ENCODE measurements around the gene CDC42BPB.

DNA sequence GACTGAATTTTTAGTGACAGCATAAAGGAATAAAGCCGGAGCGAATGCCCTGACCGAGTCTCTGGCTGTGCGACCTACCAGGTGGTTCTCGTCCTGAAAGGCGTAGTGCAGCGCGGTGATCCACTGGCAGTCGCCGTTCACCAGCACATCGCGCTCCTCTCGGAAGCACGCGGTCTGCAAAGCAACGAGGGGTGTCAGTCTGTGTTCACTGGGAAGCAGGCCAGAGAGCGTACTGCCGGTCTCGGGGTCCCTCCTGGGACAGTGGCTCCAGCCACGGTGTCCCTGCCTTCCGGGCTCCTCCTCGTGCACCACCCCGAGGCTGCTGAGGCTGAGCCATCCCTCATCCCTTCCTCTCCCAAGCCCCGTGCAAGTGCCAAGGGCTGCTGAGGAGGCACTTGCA is 53.5 kb downstream of the CDC42BPB start:
- TF ChIP-seq, protein P1, sequence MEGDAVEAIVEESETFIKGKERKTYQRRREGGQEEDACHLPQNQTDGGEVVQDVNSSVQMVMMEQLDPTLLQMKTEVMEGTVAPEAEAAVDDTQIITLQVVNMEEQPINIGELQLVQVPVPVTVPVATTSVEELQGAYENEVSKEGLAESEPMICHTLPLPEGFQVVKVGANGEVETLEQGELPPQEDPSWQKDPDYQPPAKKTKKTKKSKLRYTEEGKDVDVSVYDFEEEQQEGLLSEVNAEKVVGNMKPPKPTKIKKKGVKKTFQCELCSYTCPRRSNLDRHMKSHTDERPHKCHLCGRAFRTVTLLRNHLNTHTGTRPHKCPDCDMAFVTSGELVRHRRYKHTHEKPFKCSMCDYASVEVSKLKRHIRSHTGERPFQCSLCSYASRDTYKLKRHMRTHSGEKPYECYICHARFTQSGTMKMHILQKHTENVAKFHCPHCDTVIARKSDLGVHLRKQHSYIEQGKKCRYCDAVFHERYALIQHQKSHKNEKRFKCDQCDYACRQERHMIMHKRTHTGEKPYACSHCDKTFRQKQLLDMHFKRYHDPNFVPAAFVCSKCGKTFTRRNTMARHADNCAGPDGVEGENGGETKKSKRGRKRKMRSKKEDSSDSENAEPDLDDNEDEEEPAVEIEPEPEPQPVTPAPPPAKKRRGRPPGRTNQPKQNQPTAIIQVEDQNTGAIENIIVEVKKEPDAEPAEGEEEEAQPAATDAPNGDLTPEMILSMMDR (IDR thresholded peaks at IDR 0.05), result no peak
- no peak for TF ChIP-seq POLR2A (IDR thresholded peaks at IDR 0.05)
